Measurements from ENCODE around the gene ING5. TPM values are rescaled to one million over a fixed set of nuclear protein-coding genes. Genes with fewer than 3 reads are reported as not detected.
"Not testable (repeated sequence)": the region's sequence is repeated elsewhere in the genome, so short reads cannot be mapped to it uniquely, and the experiment has no call there.

Gene ING5
- total and polyA plus RNA-seq, 3 experiments from 2014 or later = 19.5 to 48.4 (median 44.4) TPM

GRCh38 chr2:241729868-241730267 lies 28.0 kb downstream of the ING5 start:
- H3K4me1 Mint-ChIP-seq = peaks cover 9 to 33% (median 16%) of the 10 kb centered on the region in 3 donors
- Histone ChIP-seq H3K4me3 (ENCODE audit: low read length) (no peak overlapping the region), H3K27ac (ENCODE audit: low read depth, low read length) (no peak overlapping the region), H3K9me3 (ENCODE audit: low read length) (no peaks in the 10 kb centered on the region), H3K36me3 (ENCODE audit: insufficient read depth, low read length) (no peaks in the 10 kb centered on the region), H3K4me1 (ENCODE audit: insufficient read depth, low read length) (peaks cover 9% of the 10 kb centered on the region), H3K27me3 (ENCODE audit: insufficient read depth, low read length, poor library complexity, severe bottlenecking) (no peaks in the 10 kb centered on the region)
- DNase-seq = no peak
- peak overlapping the region in 2 of 8 donors; percentile 50 to 60 for H3K27ac Mint-ChIP-seq
- ChIA-PET CTCF (interaction anchor here (1.1 kb wide), 1 partner anchor 149 kb away, joined by 4 read pairs; no protein-coding TSS in a partner anchor), POLR2A (no interaction called here)
- H3K9me3 Mint-ChIP-seq = no peaks in the 10 kb centered on the region
- peak overlapping the region in 1 of 7 donors; percentile 42 for H3K4me3 Mint-ChIP-seq
- no peaks in the 10 kb centered on the region for H3K27me3 Mint-ChIP-seq
- H3K36me3 Mint-ChIP-seq = peaks cover 0 to 6% (median 1%) of the 10 kb centered on the region in 3 donors

GRCh38 chr2:241730671-241731293 lies 28.9 kb downstream of the ING5 start:
- peak overlapping the region in 3 of 8 donors; percentile 63 to 82 (median 68) for H3K27ac Mint-ChIP-seq
- no peaks in the 10 kb centered on the region for H3K27me3 ChIP-seq (ENCODE audit: insufficient read depth, low read length, poor library complexity, severe bottlenecking)
- no peak overlapping the region for H3K27ac ChIP-seq (ENCODE audit: low read depth, low read length)
- DNase-seq = no peak
- H3K9me3 ChIP-seq (ENCODE audit: low read length) = no peaks in the 10 kb centered on the region
- ChIA-PET CTCF (interaction anchor here (1.3 to 5.5 kb wide), 2 partner anchors 29 to 32 kb away, joined by 3 to 30 read pairs; partner anchors contain the start of gene ING5), POLR2A (no interaction called here)
- no peaks in the 10 kb centered on the region for H3K27me3 Mint-ChIP-seq
- no peaks in the 10 kb centered on the region for H3K36me3 ChIP-seq (ENCODE audit: insufficient read depth, low read length)
- H3K9me3 Mint-ChIP-seq = no peaks in the 10 kb centered on the region
- H3K4me3 Mint-ChIP-seq = peak overlapping the region in 1 of 7 donors; percentile 10
- H3K4me1 Mint-ChIP-seq = peaks cover 9 to 36% (median 16%) of the 10 kb centered on the region in 3 donors
- H3K4me1 ChIP-seq (ENCODE audit: insufficient read depth, low read length) = peaks cover 9% of the 10 kb centered on the region
- peaks cover 0 to 2% (median 0%) of the 10 kb centered on the region in 3 donors for H3K36me3 Mint-ChIP-seq
- H3K4me3 ChIP-seq (ENCODE audit: low read length) = no peak overlapping the region

- H3K9me3 Mint-ChIP-seq; H3K4me1 ChIP-seq (ENCODE audit: insufficient read depth, low read length); H3K27ac ChIP-seq (ENCODE audit: low read depth, low read length); H3K27me3 ChIP-seq (ENCODE audit: insufficient read depth, low read length, poor library complexity, severe bottlenecking); H3K36me3 ChIP-seq (ENCODE audit: insufficient read depth, low read length); H3K36me3 Mint-ChIP-seq; H3K9me3 ChIP-seq (ENCODE audit: low read length); H3K4me3 ChIP-seq (ENCODE audit: low read length); H3K27me3 Mint-ChIP-seq: not testable (repeated sequence)
- Mint-ChIP-seq H3K4me3 (peak overlapping the region in 5 of 7 donors; percentile 43 to 66 (median 62)), H3K4me1 (peaks cover 18 to 46% (median 22%) of the 10 kb centered on the region in 3 donors), H3K27ac (peak overlapping the region in 5 of 8 donors; percentile 63 to 87 (median 82))
- DNase-seq = peak in 4 of 5 donors; percentile 41 to 71 (median 52)
- POLR2A ChIA-PET = interaction anchor here (2.3 kb wide), 1 partner anchor 31 kb away, joined by 24 read pairs; the partner anchor contains the start of gene ING5
- CTCF ChIA-PET = interaction anchor here (1.2 to 5.5 kb wide), 5 partner anchors 31 to 146 kb away, joined by 3 to 30 read pairs (median 13); partner anchors contain the start of gene ING5
These were observed 30.8 kb downstream of the ING5 start for GRCh38 chr2:241732513-241733186.

GRCh38 chr2:241733391-241734207 lies 31.8 kb downstream of the ING5 start:
- no peaks in the 10 kb centered on the region for H3K27me3 Mint-ChIP-seq
- H3K4me3 Mint-ChIP-seq = peak overlapping the region; percentile 62 to 84 (median 70)
- H3K27ac ChIP-seq (ENCODE audit: low read depth, low read length) = no peak overlapping the region
- H3K4me1 Mint-ChIP-seq = peaks cover 22 to 51% (median 26%) of the 10 kb centered on the region in 3 donors
- H3K27ac Mint-ChIP-seq = peak overlapping the region in 6 of 8 donors; percentile 56 to 95 (median 82)
- DNase-seq = peak in 1 of 5 donors; percentile 59
- no peaks in the 10 kb centered on the region for H3K9me3 Mint-ChIP-seq
- peaks cover 9% of the 10 kb centered on the region for H3K4me1 ChIP-seq (ENCODE audit: insufficient read depth, low read length)
- peak overlapping the region; percentile 44 for H3K4me3 ChIP-seq (ENCODE audit: low read length)
- H3K36me3 Mint-ChIP-seq = peaks cover 0 to 7% (median 0%) of the 10 kb centered on the region in 3 donors
- CTCF ChIA-PET = interaction anchor here (0.8 to 5.5 kb wide), 11 partner anchors 8 to 583 kb away, joined by 3 to 30 read pairs (median 4); partner anchors contain the start of genes ING5 and PPP1R7
- H3K36me3 ChIP-seq (ENCODE audit: insufficient read depth, low read length) = no peaks in the 10 kb centered on the region
- POLR2A ChIA-PET = interaction anchor here (0.8 to 3.2 kb wide), 4 partner anchors 19 to 145 kb away, joined by 3 to 24 read pairs (median 12); partner anchors contain the start of gene ING5
- H3K27me3 ChIP-seq (ENCODE audit: insufficient read depth, low read length, poor library complexity, severe bottlenecking) = no peaks in the 10 kb centered on the region
- no peaks in the 10 kb centered on the region for H3K9me3 ChIP-seq (ENCODE audit: low read length)

- H3K9me3 ChIP-seq (ENCODE audit: low read length) = no peaks in the 10 kb centered on the region
- H3K4me1 Mint-ChIP-seq = peaks cover 27 to 57% (median 29%) of the 10 kb centered on the region in 3 donors
- peak overlapping the region in 3 of 8 donors; percentile 58 to 83 (median 82) for H3K27ac Mint-ChIP-seq
- no peak overlapping the region for H3K27ac ChIP-seq (ENCODE audit: low read depth, low read length)
- H3K36me3 ChIP-seq (ENCODE audit: insufficient read depth, low read length) = no peaks in the 10 kb centered on the region
- peaks cover 9% of the 10 kb centered on the region for H3K4me1 ChIP-seq (ENCODE audit: insufficient read depth, low read length)
- CTCF ChIA-PET = interaction anchor here (0.8 to 5.5 kb wide), 10 partner anchors 9 to 584 kb away, joined by 3 to 30 read pairs (median 5); partner anchors contain the start of genes ING5 and PPP1R7
- H3K9me3 Mint-ChIP-seq = no peaks in the 10 kb centered on the region
- POLR2A ChIA-PET = interaction anchor here (0.6 to 3.2 kb wide), 5 partner anchors 18 to 145 kb away, joined by 3 to 24 read pairs (median 3); partner anchors contain the start of gene ING5
- peak overlapping the region in 5 of 7 donors; percentile 62 to 84 (median 71) for H3K4me3 Mint-ChIP-seq
- H3K36me3 Mint-ChIP-seq = peaks cover 0 to 9% (median 0%) of the 10 kb centered on the region in 3 donors
- H3K4me3 ChIP-seq (ENCODE audit: low read length) = peak overlapping the region; percentile 44
- H3K27me3 ChIP-seq (ENCODE audit: insufficient read depth, low read length, poor library complexity, severe bottlenecking) = no peaks in the 10 kb centered on the region
- no peak for DNase-seq
- H3K27me3 Mint-ChIP-seq = no peaks in the 10 kb centered on the region
These were observed 32.3 kb downstream of the ING5 start for GRCh38 chr2:241734208-241734466.

GRCh38 chr2:241734467-241735208 lies 32.8 kb downstream of the ING5 start, which contains the start of gene D2HGDH:
Gene D2HGDH, plus strand, starts transcription at chr2:241734630. Its CDS starts 595 bp downstream, at chr2:241735225.
- Histone ChIP-seq H3K4me3 (ENCODE audit: low read length) (peak within 1 kb of the TSS; percentile 69), H3K9me3 (ENCODE audit: low read length) (no peaks in the 10 kb centered on the region), H3K4me1 (ENCODE audit: insufficient read depth, low read length) (peaks cover 12% of the 10 kb centered on the region), H3K27ac (ENCODE audit: low read depth, low read length) (peak within 1 kb of the TSS; percentile 74), H3K36me3 (ENCODE audit: insufficient read depth, low read length) (no peaks in the 10 kb centered on the region), H3K27me3 (ENCODE audit: insufficient read depth, low read length, poor library complexity, severe bottlenecking) (no peaks in the 10 kb centered on the region)
- peaks cover 29 to 62% (median 33%) of the 10 kb centered on the region in 3 donors for H3K4me1 Mint-ChIP-seq
- peak within 1 kb of the TSS; percentile 56 to 95 (median 78) for H3K27ac Mint-ChIP-seq
- H3K9me3 Mint-ChIP-seq = no peaks in the 10 kb centered on the region
- ChIA-PET CTCF (interaction anchor here (1.1 to 5.5 kb wide), 8 partner anchors 9 to 584 kb away, joined by 3 to 30 read pairs (median 10); partner anchors contain the start of genes ING5 and PPP1R7), POLR2A (interaction anchor here (0.6 to 3.2 kb wide), 4 partner anchors 28 to 110 kb away, joined by 3 to 24 read pairs (median 13); partner anchors contain the start of gene ING5)
- DNase-seq = peak; percentile 90 to 95 (median 93)
- peaks cover 0 to 9% (median 0%) of the 10 kb centered on the region in 3 donors for H3K36me3 Mint-ChIP-seq
- no peaks in the 10 kb centered on the region for H3K27me3 Mint-ChIP-seq
- peak within 1 kb of the TSS; percentile 80 to 92 (median 85) for H3K4me3 Mint-ChIP-seq
